ENCODE data around the gene SPRR4. TPM values are rescaled to one million over a fixed set of nuclear protein-coding genes. Genes with fewer than 3 reads are reported as not detected.

SPRR4 gene
- total and polyA plus RNA-seq, 2 donors (not counting 1 experiment from before 2014, with no cell fraction given) = not detected

DNA sequence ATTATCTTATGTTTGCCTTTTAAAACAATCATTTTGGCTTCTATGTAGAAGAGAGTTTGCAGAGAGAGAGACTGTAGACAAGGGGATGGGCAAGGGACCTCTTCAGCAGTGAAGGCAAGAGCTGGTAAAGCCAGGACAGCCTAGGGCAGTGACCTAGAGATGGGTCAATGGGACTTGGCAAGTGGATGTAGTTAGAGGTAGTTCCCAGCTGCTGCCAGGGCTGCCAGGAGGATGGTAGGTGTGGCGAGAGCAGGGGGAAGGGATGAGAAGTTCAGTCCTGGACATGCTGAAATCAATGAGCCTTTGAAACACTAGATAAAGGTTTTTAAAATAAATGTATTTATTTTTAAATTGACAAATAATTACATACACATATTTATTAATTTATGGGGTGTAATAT, 29.8 kb upstream of the SPRR4 start:
- WGBS (ENCODE audit: insufficient coverage) = no CpG with 5 or more reads among the region's 1 CpG
- peaks cover 18% of the 10 kb centered on the region for H3K27me3 Mint-ChIP-seq
- Histone ChIP-seq H2AFZ (ENCODE audit: insufficient read depth, low read depth, low read length, poor library complexity, severe bottlenecking) (no peak overlapping the region), H3K27me3 (replicated peaks in 1 of 4; ENCODE audit: control extremely low read depth in 1 of 4, control insufficient read depth in 3 of 4, insufficient read depth in 4 of 4, low read length in 3 of 4) (peaks cover 0 to 4% (median 0%) of the 10 kb centered on the region in 4 experiments), H4K20me1 (ENCODE audit: control insufficient read depth, insufficient read depth, low read length, poor library complexity, severe bottlenecking) (no peaks in the 10 kb centered on the region), H3K79me2 (ENCODE audit: control insufficient read depth, insufficient read depth, low read length) (no peaks in the 10 kb centered on the region), H3K27ac (ENCODE audit: low read length in 2 of 2) (no peak overlapping the region), H3K36me3 (replicated peaks in 1 of 2; ENCODE audit: control extremely low read depth in 1 of 2, control insufficient read depth in 1 of 2, extremely low read depth in 1 of 2, insufficient read depth in 2 of 2, low read length in 1 of 2) (no peaks in the 10 kb centered on the region), H3K4me1 (ENCODE audit: control insufficient read depth in 2 of 2, insufficient read depth in 2 of 2, low read length in 2 of 2) (no peaks in the 10 kb centered on the region), H3K4me3 (ENCODE audit: control extremely low read depth in 1 of 5, extremely low read depth in 1 of 5, insufficient read depth in 1 of 5, low read depth in 2 of 5, low read length in 4 of 5) (no peak overlapping the region), H3K4me2 (replicated peaks; ENCODE audit: low read depth, low read length, poor library complexity, severe bottlenecking) (no peak overlapping the region), H3K9me3 (ENCODE audit: control extremely low read depth in 1 of 3, control insufficient read depth in 2 of 3, insufficient read depth in 1 of 3, low read length in 2 of 3) (no peaks in the 10 kb centered on the region), H3K9ac (ENCODE audit: low read length) (no peak overlapping the region)
- H3K9me3 Mint-ChIP-seq (ENCODE audit: insufficient read depth) = no peaks in the 10 kb centered on the region
- CTCF ChIA-PET = no interaction called here
- H3K4me1 Mint-ChIP-seq = no peaks in the 10 kb centered on the region
- intact Hi-C loops (cut with micrococcal nuclease) = no loop called here
- TF ChIP-seq, protein P1, sequence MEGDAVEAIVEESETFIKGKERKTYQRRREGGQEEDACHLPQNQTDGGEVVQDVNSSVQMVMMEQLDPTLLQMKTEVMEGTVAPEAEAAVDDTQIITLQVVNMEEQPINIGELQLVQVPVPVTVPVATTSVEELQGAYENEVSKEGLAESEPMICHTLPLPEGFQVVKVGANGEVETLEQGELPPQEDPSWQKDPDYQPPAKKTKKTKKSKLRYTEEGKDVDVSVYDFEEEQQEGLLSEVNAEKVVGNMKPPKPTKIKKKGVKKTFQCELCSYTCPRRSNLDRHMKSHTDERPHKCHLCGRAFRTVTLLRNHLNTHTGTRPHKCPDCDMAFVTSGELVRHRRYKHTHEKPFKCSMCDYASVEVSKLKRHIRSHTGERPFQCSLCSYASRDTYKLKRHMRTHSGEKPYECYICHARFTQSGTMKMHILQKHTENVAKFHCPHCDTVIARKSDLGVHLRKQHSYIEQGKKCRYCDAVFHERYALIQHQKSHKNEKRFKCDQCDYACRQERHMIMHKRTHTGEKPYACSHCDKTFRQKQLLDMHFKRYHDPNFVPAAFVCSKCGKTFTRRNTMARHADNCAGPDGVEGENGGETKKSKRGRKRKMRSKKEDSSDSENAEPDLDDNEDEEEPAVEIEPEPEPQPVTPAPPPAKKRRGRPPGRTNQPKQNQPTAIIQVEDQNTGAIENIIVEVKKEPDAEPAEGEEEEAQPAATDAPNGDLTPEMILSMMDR (IDR thresholded peaks at IDR 0.05) = no peak
- no peak for TF ChIP-seq EZH2 (IDR thresholded peaks at IDR 0.05; ENCODE audit: borderline replicate concordance, insufficient read depth, low read depth, low read length, poor library complexity, severe bottlenecking)
- POLR2A ChIA-PET = no interaction called here
- no peak for DNase-seq
- no peak overlapping the region for H3K27ac Mint-ChIP-seq
- no peak for ATAC-seq (ENCODE audit: low read depth)
- no peak overlapping the region for H3K4me3 Mint-ChIP-seq

DNA sequence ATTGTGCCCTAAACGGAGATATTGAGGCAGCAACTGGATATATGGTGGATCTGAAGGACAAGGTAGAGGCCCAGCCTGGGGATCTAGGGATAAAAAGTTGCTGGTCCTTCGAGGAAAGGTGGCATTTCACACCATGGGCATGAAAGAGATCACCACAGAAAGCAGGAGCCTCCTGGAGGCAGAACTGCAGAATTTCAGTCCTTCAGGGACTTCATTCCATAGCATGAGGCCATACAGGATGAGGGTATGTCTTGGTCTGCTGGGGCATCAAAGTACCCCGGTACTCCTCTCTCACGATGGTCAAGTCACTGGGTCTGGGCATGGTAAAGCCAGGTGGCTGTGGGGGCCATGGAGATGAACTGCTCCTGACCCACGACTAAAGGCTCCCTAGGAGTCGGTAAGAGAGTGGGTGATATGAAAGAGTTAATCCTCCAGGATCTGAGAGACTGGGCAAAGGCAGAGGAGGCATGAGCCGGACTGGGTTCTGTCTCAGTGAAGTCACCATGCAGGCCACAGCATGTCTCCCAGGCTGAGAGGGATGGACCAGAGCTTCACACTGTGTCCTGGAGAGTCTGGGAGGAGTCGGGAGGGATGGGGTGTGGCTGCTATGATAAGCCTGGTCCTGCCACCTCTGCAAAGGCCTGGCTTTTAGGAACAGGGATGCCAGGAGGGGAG, 29.3 kb upstream of the SPRR4 start:
- CTCF ChIA-PET = no interaction called here

More for the DNA sequence above, 29.3 kb upstream of the SPRR4 start:
- Mint-ChIP-seq H3K27ac (no peak overlapping the region), H3K9me3 (ENCODE audit: insufficient read depth) (no peaks in the 10 kb centered on the region), H3K4me3 (no peak overlapping the region), H3K27me3 (peaks cover 20% of the 10 kb centered on the region), H3K4me1 (no peaks in the 10 kb centered on the region)
- Histone ChIP-seq H3K27me3 (replicated peaks in 1 of 4; ENCODE audit: control extremely low read depth in 1 of 4, control insufficient read depth in 3 of 4, insufficient read depth in 4 of 4, low read length in 3 of 4) (peaks cover 0 to 3% (median 0%) of the 10 kb centered on the region in 4 experiments), H3K9ac (ENCODE audit: low read length) (no peak overlapping the region), H3K4me2 (replicated peaks; ENCODE audit: low read depth, low read length, poor library complexity, severe bottlenecking) (no peak overlapping the region), H3K36me3 (replicated peaks in 1 of 2; ENCODE audit: control extremely low read depth in 1 of 2, control insufficient read depth in 1 of 2, extremely low read depth in 1 of 2, insufficient read depth in 2 of 2, low read length in 1 of 2) (no peaks in the 10 kb centered on the region), H3K4me1 (ENCODE audit: control insufficient read depth in 2 of 2, insufficient read depth in 2 of 2, low read length in 2 of 2) (no peaks in the 10 kb centered on the region), H3K27ac (ENCODE audit: low read length in 2 of 2) (no peak overlapping the region), H2AFZ (ENCODE audit: insufficient read depth, low read depth, low read length, poor library complexity, severe bottlenecking) (no peak overlapping the region), H3K79me2 (ENCODE audit: control insufficient read depth, insufficient read depth, low read length) (no peaks in the 10 kb centered on the region), H4K20me1 (ENCODE audit: control insufficient read depth, insufficient read depth, low read length, poor library complexity, severe bottlenecking) (no peaks in the 10 kb centered on the region), H3K9me3 (ENCODE audit: control extremely low read depth in 1 of 3, control insufficient read depth in 2 of 3, insufficient read depth in 1 of 3, low read length in 2 of 3) (no peaks in the 10 kb centered on the region), H3K4me3 (ENCODE audit: control extremely low read depth in 1 of 5, extremely low read depth in 1 of 5, insufficient read depth in 1 of 5, low read depth in 2 of 5, low read length in 4 of 5) (no peak overlapping the region)
- 86% methylated on average over 8 of the region's 8 CpGs for WGBS (ENCODE audit: insufficient coverage)
- no peak for TF ChIP-seq EZH2 (IDR thresholded peaks at IDR 0.05; ENCODE audit: borderline replicate concordance, insufficient read depth, low read depth, low read length, poor library complexity, severe bottlenecking)
- TF ChIP-seq, protein P1 (IDR thresholded peaks at IDR 0.05) = no peak
- intact Hi-C loops (cut with micrococcal nuclease) = no loop called here
- DNase-seq (no peak), ATAC-seq (ENCODE audit: low read depth) (no peak)
- POLR2A ChIA-PET = no interaction called here

Measured in B cell (primary cell).